Uterus (tissue), 4 donors: ENCODE data around the gene AP1B1. TPM values are rescaled to one million over a fixed set of nuclear protein-coding genes. Genes with fewer than 3 reads are reported as not detected.

Source experiments
- DNase-seq, 2 donors: peaks; one replicate each; pipeline ENCODE4 v3.0.0-alpha.2; 2019 to 2020
- H3K27ac ChIP-seq, 2 donors: fragments of 200-600 bp; sonication (generic); 1 replicate in 1 of 2; 2 replicates in 1 of 2; pipeline ENCODE4 v1.5.1; 2016 to 2018
- H3K27me3 ChIP-seq, 2 donors: fragments of 200-600 bp; sonication (generic); one replicate each; pipeline ENCODE4 v1.5.1; 2018 to 2019; ENCODE audit warnings: control low read depth in 1 of 2
- H3K36me3 ChIP-seq, 2 donors: fragments of 200-600 bp; sonication (generic); one replicate each; pipeline ENCODE4 v1.5.1; 2019; ENCODE audit warnings: control low read depth in 1 of 2
- H3K4me1 ChIP-seq, 2 donors: fragments of 200-600 bp; sonication (generic); one replicate each; pipeline ENCODE4 v1.5.1; 2018 to 2019; ENCODE audit warnings: control low read depth in 1 of 2
- H3K4me3 ChIP-seq, 2 donors: fragments of 200-600 bp; sonication (generic); 1 replicate in 1 of 2; 2 replicates in 1 of 2; pipeline ENCODE4 v1.5.1; 2018 to 2019; ENCODE audit warnings: mild to moderate bottlenecking in 1 of 2
- H3K9me3 ChIP-seq, 2 donors: fragments of 200-600 bp; sonication (generic); one replicate each; pipeline ENCODE4 v1.5.1; 2019; ENCODE audit warnings: control low read depth in 1 of 2
- CTCF ChIP-seq, 4 experiments: fragments of 200-600 bp in 2 of 4; fragments of 450-650 bp in 2 of 4; sonication (generic) in 2 of 4; IDR thresholded peaks; one replicate each; pipeline ENCODE4 v1.5.1; 2016 to 2019; ENCODE audit warnings: antibody characterized with exemption in 4 of 4, mild to moderate bottlenecking in 2 of 4, moderate library complexity in 1 of 4
- POLR2A ChIP-seq, 2 donors: fragments of 450-650 bp; IDR thresholded peaks; one replicate each; pipeline ENCODE4 v1.6.1; 2016; ENCODE audit warnings: antibody characterized with exemption in 2 of 2, mild to moderate bottlenecking in 1 of 2, moderate library complexity in 1 of 2
- intact Hi-C: fragments of 100-400 bp; cut with DNase I; formaldehyde crosslinking; loops from one replicate; pipeline ENCODE4 v1.15.1; 2023; ENCODE audit warnings: low total_unique reads
- total RNA-seq, 4 donors: library from RNA; depleted of rRNA in 3 of 4; stranded (reverse); fragments of >200 nt in 3 of 4; gene quantifications; one replicate each; pipeline versions ENCODE4 v1.1.0 to v1.2.4, GENCODE V29; 2014 to 2023
- donor health status: DM: yes; HTN: yes; CAD: no.

AP1B1 gene
- total RNA-seq, 4 donors from 2014 or later = 32.3 to 49.6 (median 36.6) TPM

- intact Hi-C loops = no loop called here
- no peaks in the 10 kb centered on the region for H3K27me3 ChIP-seq
- peak overlapping the region; percentile 77 to 87 for H3K4me3 ChIP-seq
- H3K9me3 ChIP-seq = no peaks in the 10 kb centered on the region
- DNase-seq = peak; percentile 78 to 80
- no peaks in the 10 kb centered on the region for H3K36me3 ChIP-seq
- H3K4me1 ChIP-seq = peaks cover 7 to 27% of the 10 kb centered on the region in 2 donors
- H3K27ac ChIP-seq = peak overlapping the region; percentile 78 to 80
- TF ChIP-seq POLR2A (IDR thresholded peaks at IDR 0.05) (peak in 1 of 2 donors; percentile 65), CTCF (IDR thresholded peaks at IDR 0.05) (peak in 3 of 4 experiments; percentile 27 to 40 (median 28))
Observed at GRCh38 chr22:29306835-29307595, 81.4 kb downstream of the AP1B1 start.

- Histone ChIP-seq H3K4me1 (peaks cover 7 to 23% of the 10 kb centered on the region in 2 donors), H3K9me3 (no peaks in the 10 kb centered on the region), H3K4me3 (peak within 1 kb of the TSS; percentile 77 to 87), H3K27me3 (no peaks in the 10 kb centered on the region), H3K27ac (peak within 1 kb of the TSS; percentile 78 to 80), H3K36me3 (no peaks in the 10 kb centered on the region)
- peak; percentile 80 to 86 for DNase-seq
- intact Hi-C loops = no loop called here
- TF ChIP-seq CTCF (IDR thresholded peaks at IDR 0.05) = peak; percentile 77 to 89 (median 84)
- no peak for TF ChIP-seq POLR2A (IDR thresholded peaks at IDR 0.05)
Observed at GRCh38 chr22:29306175-29306834, 82.1 kb downstream of the AP1B1 start, which contains the start of gene GAS2L1. Gene GAS2L1 (plus strand): TSS chr22:29306650. CDS start chr22:29308106, 1,456 bp downstream.

- Histone ChIP-seq H3K4me1 (peaks cover 7 to 20% of the 10 kb centered on the region in 2 donors), H3K4me3 (no peak overlapping the region), H3K9me3 (no peaks in the 10 kb centered on the region), H3K27ac (peak overlapping the region; percentile 78 to 80), H3K36me3 (no peaks in the 10 kb centered on the region), H3K27me3 (no peaks in the 10 kb centered on the region)
- peak in 1 of 2 donors; percentile 46 for DNase-seq
- intact Hi-C loops = no loop called here
- no peak for TF ChIP-seq POLR2A (IDR thresholded peaks at IDR 0.05)
- no peak for TF ChIP-seq CTCF (IDR thresholded peaks at IDR 0.05)
Observed at GRCh38 chr22:29305836-29306174, 82.6 kb downstream of the AP1B1 start.

- Histone ChIP-seq H3K9me3 (no peaks in the 10 kb centered on the region), H3K4me3 (no peak overlapping the region), H3K27me3 (no peaks in the 10 kb centered on the region), H3K36me3 (no peaks in the 10 kb centered on the region), H3K27ac (no peak overlapping the region), H3K4me1 (peaks cover 0 to 4% of the 10 kb centered on the region in 2 donors)
- no peak for DNase-seq
- TF ChIP-seq POLR2A (IDR thresholded peaks at IDR 0.05) = no peak
- TF ChIP-seq CTCF (IDR thresholded peaks at IDR 0.05) = no peak
- intact Hi-C loops = no loop called here
Observed at GRCh38 chr22:29302681-29303465, 85.5 kb downstream of the AP1B1 start.
